HepG2 (cell line): ENCODE measurements around the gene STIMATE. TPM values are rescaled to one million over a fixed set of nuclear protein-coding genes. Genes with fewer than 3 reads are reported as not detected.

Experiments
- AHDC1 ChIP-seq: sonication (generic); formaldehyde crosslinking; IDR thresholded peaks from 2 replicates; pipeline ENCODE4 v1.5.1; 2020; ENCODE audit warnings: mild to moderate bottlenecking, missing genetic modification reagents, borderline replicate concordance
- THAP9 ChIP-seq: sonication (generic); formaldehyde crosslinking; IDR thresholded peaks from 2 replicates; pipeline ENCODE4; 2020; ENCODE audit warnings: missing genetic modification reagents, mild to moderate bottlenecking, borderline replicate concordance
- ZC3H4 ChIP-seq: sonication (generic); formaldehyde crosslinking; IDR thresholded peaks from 2 replicates; pipeline ENCODE4 v1.4.0; 2020; ENCODE audit warnings: missing genetic modification reagents, borderline replicate concordance
- polyA plus RNA-seq, 8 experiments: library from polyadenylated mRNA; depleted of rRNA in 3 of 8; stranded (reverse) in 7 of 8; unstranded in 1 of 8; fragments of >200 nt; fragmentation: Illumina TruSeq in 4 of 8; extraction: Trizol in 4 of 8; gene quantifications; 2 replicates each; pipeline versions ENCODE4 v1.2.1 to v1.2.3, GENCODE V29; 2011 to 2016; ENCODE audit warnings: low read depth in 4 of 8, missing spikeins in 1 of 8, mixed read lengths in 1 of 8; ENCODE audit not compliant: insufficient read depth in 1 of 8
- total RNA-seq, 5 experiments: library from RNA; depleted of rRNA; stranded (reverse); fragments of >200 nt; fragmentation: Illumina TruSeq; extraction: Trizol; gene quantifications; 2 replicates each; pipeline ENCODE4 v1.2.3, GENCODE V29; 2016; ENCODE audit warnings: low read depth in 1 of 5

Gene STIMATE
- total and polyA plus RNA-seq, 2 of the 13 experiments (the other 11 are each of a cell fraction or from before 2014, with no cell fraction given) = 5.7 to 11.7 TPM

- TF ChIP-seq AHDC1 (no peak), ZC3H4 (CRISPR knock-in tag) (no peak), THAP9 (CRISPR knock-in tag) (0 out of 2 replicates have a peak, but pooled peaks have one; percentile 10)
These were observed 104.2 kb downstream of the STIMATE start (continued) for GRCh38 chr3:52792961-52793695.
